ENCODE measurements around the gene NR5A1. TPM values are rescaled to one million over a fixed set of nuclear protein-coding genes. Genes with fewer than 3 reads are reported as not detected.

Gene NR5A1
- total RNA-seq, 1 donor from 2014 or later = 0.96 TPM

DNA sequence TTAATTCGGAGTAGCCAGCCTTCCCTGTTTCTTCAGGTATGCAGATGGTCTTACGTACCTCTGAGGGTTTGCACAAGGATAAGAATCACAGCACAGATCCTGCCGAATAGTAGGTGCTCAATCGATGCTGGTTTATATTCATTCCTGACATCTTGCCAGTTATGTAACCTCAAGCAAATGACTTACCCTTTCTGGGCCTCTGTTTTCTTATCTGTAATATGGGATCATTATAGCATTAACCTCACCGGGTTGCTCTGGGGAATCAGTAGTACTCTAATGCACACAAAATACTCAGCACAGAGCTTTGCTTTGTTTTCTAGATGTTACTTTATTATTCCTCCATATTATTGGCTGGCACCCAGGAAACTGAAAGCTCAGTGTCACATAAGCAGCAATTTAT, 7.7 kb upstream of the NR5A1 start:
- Histone ChIP-seq H3K9me3 (no peaks in the 10 kb centered on the region), H3K27me3 (no peaks in the 10 kb centered on the region), H3K4me1 (no peaks in the 10 kb centered on the region), H3K4me3 (no peak overlapping the region), H3K27ac (no peak overlapping the region), H3K36me3 (no peaks in the 10 kb centered on the region)
- intact Hi-C loops (cut with DNase I) = no loop called here
- TF ChIP-seq, protein P1, sequence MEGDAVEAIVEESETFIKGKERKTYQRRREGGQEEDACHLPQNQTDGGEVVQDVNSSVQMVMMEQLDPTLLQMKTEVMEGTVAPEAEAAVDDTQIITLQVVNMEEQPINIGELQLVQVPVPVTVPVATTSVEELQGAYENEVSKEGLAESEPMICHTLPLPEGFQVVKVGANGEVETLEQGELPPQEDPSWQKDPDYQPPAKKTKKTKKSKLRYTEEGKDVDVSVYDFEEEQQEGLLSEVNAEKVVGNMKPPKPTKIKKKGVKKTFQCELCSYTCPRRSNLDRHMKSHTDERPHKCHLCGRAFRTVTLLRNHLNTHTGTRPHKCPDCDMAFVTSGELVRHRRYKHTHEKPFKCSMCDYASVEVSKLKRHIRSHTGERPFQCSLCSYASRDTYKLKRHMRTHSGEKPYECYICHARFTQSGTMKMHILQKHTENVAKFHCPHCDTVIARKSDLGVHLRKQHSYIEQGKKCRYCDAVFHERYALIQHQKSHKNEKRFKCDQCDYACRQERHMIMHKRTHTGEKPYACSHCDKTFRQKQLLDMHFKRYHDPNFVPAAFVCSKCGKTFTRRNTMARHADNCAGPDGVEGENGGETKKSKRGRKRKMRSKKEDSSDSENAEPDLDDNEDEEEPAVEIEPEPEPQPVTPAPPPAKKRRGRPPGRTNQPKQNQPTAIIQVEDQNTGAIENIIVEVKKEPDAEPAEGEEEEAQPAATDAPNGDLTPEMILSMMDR (IDR thresholded peaks at IDR 0.05) = no peak
- DNase-seq (ENCODE audit: low spot score in 2 of 2) = no peak

DNA sequence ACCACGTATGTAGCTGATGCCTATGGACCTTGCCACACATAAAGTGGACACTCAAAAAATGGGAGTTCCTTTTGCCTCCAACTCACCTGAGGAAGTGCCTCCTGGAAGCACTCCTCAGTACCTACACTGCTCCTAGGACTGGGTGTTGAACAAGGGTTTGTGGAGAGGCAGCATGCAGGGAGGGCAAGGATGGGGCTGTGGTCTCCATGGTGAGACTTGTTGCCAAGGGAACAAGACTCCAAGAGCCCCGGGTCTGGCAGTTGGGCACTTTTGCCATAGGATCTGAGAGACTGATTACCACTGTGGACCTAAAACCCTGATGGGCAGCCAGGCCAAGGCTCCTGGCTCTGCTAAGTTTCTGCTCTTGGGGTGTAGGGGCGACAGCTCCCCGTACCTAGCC, 6.9 kb upstream of the NR5A1 start:
- H3K27ac ChIP-seq = no peak overlapping the region
- no peak for DNase-seq (ENCODE audit: low spot score in 2 of 2)

DNA sequence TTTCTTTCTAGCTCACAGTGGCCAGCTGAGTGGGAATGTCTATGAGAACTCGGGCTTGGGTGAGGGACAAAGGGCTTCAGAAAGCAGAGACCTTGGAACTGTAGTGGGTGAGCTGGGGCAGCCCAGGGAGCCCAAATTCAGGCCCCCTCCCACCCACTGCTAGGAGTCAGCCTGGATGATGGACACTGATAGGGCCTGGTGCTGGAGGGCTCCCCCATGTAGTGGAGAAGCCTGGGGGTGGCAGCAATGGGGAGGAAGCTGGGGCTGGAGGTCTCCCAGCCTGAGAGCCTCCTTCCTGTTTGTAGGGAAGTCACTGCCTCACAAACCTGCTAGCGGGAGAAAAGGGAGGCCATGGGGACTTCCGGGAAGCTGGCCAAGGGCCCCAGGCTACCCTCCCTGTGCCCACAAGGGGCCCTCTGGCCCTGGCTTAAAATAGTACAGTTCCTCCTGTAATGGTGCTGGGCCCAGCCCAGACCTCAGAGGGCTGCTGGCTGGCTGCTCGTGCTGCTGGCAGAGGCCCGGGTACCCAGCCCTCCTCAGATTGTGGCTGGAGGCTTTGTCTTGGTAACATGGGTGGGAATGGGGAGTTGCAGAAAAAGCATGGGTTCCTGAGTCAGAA, 6.3 kb upstream of the NR5A1 start:
- intact Hi-C loops (cut with DNase I) = no loop called here
- H3K36me3 ChIP-seq = no peaks in the 10 kb centered on the region
- DNase-seq (ENCODE audit: low spot score in 2 of 2) = no peak
- no peaks in the 10 kb centered on the region for H3K4me1 ChIP-seq
- H3K27ac ChIP-seq = no peak overlapping the region
- no peaks in the 10 kb centered on the region for H3K9me3 ChIP-seq
- H3K4me3 ChIP-seq = no peak overlapping the region
- H3K27me3 ChIP-seq = no peaks in the 10 kb centered on the region
- TF ChIP-seq, protein P1 (IDR thresholded peaks at IDR 0.05) = no peak

More for the DNA sequence above, 6.9 kb upstream of the NR5A1 start:
- H3K9me3 ChIP-seq = no peaks in the 10 kb centered on the region
- TF ChIP-seq, protein P1 (IDR thresholded peaks at IDR 0.05) = no peak
- H3K4me3 ChIP-seq = no peak overlapping the region
- H3K4me1 ChIP-seq = no peaks in the 10 kb centered on the region
- intact Hi-C loops (cut with DNase I) = no loop called here
- no peaks in the 10 kb centered on the region for H3K27me3 ChIP-seq
- H3K36me3 ChIP-seq = no peaks in the 10 kb centered on the region

DNA sequence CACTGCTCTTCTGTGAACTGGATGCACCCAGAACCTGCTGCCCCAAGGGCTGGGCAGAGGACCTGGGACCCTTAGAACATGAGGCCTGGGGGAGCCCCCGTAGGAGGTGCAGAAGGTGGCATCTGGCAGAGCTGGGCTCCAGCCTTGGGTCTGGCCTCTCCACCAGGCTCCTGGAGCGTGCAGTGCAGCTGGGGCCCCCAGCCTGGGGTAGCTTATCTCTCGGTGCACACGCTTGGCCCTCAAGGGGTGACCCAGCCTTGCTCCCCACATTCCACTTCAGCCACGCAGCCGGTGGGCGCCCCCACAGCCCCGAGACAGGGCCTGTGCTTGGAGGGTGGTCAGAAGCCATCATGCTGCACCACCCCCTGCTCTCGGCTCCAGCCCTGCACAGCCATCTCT, 5.6 kb upstream of the NR5A1 start:
- H3K9me3 ChIP-seq = no peaks in the 10 kb centered on the region
- H3K27ac ChIP-seq = no peak overlapping the region
- intact Hi-C loops (cut with DNase I) = no loop called here
- no peak overlapping the region for H3K4me3 ChIP-seq
- no peak for DNase-seq (ENCODE audit: low spot score in 2 of 2)
- no peaks in the 10 kb centered on the region for H3K4me1 ChIP-seq
- no peaks in the 10 kb centered on the region for H3K27me3 ChIP-seq
- TF ChIP-seq, protein P1 (IDR thresholded peaks at IDR 0.05) = no peak
- H3K36me3 ChIP-seq = no peaks in the 10 kb centered on the region

DNA sequence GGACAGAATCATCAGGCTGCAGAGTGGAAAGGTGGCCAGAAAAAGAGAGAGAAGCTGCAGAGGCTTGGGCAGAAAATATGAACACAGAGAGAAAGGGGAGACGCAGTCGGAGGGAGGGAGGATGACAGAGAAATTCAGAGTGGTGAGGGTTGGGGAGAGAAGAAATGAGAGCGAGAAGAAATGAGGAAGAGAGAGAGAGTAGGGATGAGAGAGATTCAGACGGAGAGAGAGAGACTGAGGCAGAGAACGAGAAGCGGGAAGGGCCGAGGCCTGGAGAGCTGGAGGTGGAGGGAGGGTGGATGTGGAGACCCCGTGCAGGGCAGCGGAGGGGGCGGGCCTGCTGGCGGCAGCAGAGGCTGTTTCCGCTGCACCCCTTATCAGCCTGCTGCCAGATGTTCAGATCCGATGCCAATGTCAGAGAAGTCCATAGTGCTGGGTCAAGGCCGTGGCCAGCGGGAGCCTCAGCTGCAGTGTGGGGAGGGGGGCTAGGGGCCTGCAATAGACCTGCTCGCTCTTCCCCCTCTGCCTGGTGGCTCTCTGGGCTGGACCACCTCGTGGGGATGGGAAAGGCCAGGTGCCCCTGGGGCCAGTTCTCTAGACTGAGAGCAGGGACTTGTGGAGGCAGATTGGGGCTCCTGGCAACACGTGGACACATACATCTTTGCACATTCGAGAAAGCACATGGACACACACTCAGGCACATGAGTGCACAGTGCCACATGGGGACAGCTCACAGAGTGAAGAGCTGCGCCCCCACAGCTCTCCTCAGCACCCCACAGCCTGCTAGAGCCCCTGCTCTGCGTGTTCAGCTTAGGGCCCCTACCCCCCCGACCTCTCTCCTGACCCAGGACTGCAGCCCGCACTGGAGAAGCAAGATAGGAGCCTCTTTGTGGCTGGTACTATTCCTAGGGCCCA, 4.9 kb upstream of the NR5A1 start:
- TF ChIP-seq, protein P1 (IDR thresholded peaks at IDR 0.05) = no peak
- DNase-seq (ENCODE audit: low spot score in 2 of 2) = no peak
- Histone ChIP-seq H3K4me3 (no peak overlapping the region), H3K27ac (no peak overlapping the region), H3K36me3 (no peaks in the 10 kb centered on the region), H3K9me3 (no peaks in the 10 kb centered on the region), H3K4me1 (no peaks in the 10 kb centered on the region), H3K27me3 (no peaks in the 10 kb centered on the region)
- intact Hi-C loops (cut with DNase I) = no loop called here
